Astrocyte of the spinal cord (primary cell): Measurements from ENCODE around the gene GLT6D1.

Source experiments
- DNase-seq: peaks from one replicate; pipeline ENCODE4 v3.0.0; 2011; ENCODE audit warnings: low read depth, low spot score
- H3K4me3 ChIP-seq: 2 replicates; pipeline ENCODE4 v1.5.1; 2011; ENCODE audit warnings: low read depth, mild to moderate bottlenecking, low read length, moderate library complexity
- in situ Hi-C: cut with HindIII; loops from 2 replicates; pipeline ENCODE4 v1.10.0; 2017; ENCODE audit warnings: low sequenced_read_pairs
- TF ChIP-seq, protein P1 (sequence below): IDR thresholded peaks from 2 replicates; pipeline ENCODE4 v1.5.1; 2012; ENCODE audit warnings: low read depth, mild to moderate bottlenecking, low read length, inconsistent platforms

The GLT6D1 gene

DNA sequence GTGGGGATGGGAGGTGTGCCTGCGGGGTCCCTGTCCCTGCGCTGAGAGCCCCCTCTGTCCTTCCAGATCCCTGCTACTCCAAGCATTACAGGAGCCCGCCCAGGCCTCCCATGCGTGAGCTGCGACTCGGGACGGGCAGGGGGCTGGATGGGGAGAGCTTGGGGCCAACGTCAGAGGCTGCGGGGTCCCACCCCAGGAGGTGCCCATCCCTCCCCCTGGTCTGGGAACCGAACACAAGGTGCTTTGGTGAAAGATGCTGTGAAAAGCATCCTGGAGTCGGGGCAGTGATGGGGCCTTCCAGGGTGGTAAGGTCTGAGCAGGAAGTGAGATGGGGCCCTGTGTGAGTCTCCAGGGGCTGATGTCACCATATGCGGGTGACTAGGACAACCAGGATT, 26.5 kb upstream of the GLT6D1 start:
- in situ Hi-C loops = no loop called here
- DNase-seq = no peak
- no peak overlapping the region for H3K4me3 ChIP-seq
- TF ChIP-seq, protein P1, sequence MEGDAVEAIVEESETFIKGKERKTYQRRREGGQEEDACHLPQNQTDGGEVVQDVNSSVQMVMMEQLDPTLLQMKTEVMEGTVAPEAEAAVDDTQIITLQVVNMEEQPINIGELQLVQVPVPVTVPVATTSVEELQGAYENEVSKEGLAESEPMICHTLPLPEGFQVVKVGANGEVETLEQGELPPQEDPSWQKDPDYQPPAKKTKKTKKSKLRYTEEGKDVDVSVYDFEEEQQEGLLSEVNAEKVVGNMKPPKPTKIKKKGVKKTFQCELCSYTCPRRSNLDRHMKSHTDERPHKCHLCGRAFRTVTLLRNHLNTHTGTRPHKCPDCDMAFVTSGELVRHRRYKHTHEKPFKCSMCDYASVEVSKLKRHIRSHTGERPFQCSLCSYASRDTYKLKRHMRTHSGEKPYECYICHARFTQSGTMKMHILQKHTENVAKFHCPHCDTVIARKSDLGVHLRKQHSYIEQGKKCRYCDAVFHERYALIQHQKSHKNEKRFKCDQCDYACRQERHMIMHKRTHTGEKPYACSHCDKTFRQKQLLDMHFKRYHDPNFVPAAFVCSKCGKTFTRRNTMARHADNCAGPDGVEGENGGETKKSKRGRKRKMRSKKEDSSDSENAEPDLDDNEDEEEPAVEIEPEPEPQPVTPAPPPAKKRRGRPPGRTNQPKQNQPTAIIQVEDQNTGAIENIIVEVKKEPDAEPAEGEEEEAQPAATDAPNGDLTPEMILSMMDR = no peak

DNA sequence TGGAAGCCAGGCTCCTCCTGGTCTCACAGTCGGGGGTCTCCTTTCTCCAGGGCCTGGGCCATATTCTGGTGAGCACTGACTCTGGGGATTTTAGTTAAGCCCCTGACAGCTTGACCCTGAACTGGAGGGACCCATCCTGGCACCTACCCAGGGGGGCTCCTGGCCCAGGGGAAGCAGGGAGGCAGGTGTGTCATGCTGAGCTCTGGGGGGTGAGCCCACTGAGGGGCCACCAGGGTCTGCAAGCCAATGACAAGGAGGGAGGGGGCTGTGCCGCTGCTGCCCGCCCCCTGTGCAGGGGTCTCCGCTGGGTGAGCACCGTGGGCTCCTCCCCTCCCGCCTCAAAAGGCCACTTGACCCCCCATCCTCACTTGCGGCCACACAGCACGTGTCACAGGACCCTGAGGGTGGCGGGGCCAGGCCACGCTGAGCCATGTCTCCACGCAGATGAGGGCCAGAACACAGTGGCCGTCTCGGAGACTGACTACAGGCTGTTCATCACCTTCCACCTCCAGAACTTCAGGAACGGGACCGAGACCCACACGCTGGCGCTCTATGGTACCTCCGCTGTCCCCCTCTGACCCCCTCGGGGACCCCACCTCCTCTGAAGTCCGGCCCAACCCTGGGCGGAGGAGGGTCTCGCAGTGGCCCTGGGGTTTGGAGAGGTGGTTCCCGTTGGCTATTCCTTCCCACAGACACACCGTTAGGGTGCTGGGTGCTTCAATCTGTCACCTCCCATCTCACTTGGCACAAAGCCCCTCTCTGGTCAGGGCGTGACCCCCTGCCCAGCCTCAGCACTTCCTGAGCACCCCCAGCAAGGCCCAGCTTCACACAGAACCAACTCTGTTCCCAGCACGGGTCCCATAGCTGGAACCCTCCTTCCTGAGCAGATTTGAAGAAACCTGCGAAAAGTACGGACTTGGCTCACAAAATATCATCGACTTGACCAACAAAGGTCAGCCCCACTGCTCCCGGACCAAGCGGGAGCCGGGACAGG, 25.8 kb upstream of the GLT6D1 start:
- TF ChIP-seq, protein P1 = no peak
- DNase-seq = no peak
- H3K4me3 ChIP-seq = no peak overlapping the region
- in situ Hi-C loops = no loop called here

DNA sequence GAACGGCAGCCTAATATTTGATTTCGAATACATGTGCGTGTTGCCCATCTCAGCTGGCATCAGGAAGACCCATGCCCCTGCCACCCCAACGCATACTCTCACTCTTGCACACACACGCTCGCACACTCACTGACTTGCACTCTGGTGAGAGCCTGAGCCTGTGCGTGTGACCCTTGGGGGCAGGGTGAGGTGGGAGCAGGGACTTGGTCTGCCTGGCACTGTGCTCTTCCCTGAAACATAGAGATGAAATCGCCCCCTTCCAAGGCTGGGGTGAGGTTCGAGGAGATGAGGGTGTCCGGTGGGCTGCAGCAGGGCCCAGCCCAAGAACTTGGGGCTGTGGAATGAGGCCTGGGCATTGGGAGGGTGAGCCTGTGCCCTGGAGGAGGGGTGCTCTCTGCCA, 24.9 kb upstream of the GLT6D1 start:
- in situ Hi-C loops = no loop called here
- TF ChIP-seq, protein P1 = no peak
- DNase-seq = no peak
- H3K4me3 ChIP-seq = no peak overlapping the region

DNA sequence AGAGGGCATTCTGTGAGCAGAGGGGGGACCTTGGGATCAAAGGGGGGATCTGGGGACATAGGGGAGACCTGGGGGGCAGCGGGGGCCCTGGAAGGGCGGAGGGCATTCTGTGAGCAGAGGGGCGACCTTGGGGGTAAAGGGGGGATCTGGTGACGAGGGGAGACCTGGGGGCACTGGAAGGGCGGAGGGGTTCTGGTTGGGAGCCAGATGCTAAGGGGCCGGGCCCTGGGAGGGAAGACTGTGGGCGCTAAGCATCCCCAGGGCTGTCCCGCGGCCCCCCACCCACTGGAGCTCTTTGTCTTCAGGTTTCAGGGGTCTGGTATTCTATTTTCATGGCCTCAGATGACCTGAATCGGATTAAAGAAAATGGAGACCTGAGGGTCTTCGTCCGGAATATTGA, 24.5 kb upstream of the GLT6D1 start:
- in situ Hi-C loops = no loop called here
- DNase-seq = no peak
- TF ChIP-seq, protein P1 = no peak

DNA sequence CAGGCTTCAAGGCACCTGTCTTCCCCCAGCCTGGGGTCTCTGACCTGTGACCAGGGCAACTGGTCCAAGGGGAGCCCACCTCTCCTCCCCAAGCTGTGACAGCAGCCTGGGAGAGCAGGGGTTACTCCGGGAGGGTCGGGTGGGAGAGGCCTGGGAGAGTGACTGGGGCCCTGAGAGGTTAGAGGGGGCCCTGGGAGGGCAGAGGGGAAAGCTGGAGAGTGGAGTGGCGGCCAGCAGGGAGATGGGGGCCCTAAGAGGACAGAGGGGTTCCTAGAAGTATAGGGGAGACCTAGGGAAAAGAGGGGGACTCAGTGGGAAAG, 24.1 kb upstream of the GLT6D1 start:
- H3K4me3 ChIP-seq = no peak overlapping the region
- DNase-seq = no peak
- TF ChIP-seq, protein P1 = no peak
- in situ Hi-C loops = no loop called here

More for the DNA sequence above, 24.5 kb upstream of the GLT6D1 start:
- no peak overlapping the region for H3K4me3 ChIP-seq

DNA sequence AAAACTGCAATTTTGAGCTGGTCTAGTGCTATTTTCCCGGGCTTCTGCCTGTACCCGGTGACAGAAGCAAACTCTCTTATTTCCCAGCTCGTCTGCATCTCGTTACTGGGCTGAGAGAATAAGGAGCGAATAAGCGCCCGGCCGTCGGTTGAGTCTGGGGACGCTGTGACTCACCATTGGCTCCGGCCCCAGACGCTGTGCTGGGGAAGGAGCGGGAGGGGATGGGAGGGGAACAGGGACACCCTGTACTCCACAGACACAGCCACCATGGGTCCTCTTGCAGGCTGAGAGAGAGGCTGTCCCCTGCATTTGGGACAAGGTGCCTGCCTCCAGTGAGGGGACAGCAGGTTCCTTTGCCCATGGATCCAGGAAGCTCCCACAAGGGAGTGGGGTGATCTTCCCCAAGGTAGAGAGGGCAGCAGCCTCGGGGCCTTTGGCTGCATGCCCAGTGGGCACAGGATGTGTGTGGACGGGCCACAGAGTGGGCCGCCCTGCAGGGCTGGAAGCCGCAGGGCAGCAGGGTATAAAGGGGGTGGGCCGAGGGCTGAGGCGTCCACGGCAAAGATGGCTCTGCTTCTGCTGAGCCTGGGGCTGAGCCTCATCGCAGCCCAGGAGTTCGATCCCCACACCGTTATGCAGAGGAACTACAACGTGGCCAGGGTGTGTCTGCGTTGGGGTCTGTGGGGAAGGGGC, 23.6 kb upstream of the GLT6D1 start, which contains the start of gene LCN9:
Gene LCN9 (plus strand): TSS at position 552 of the 693 bp plus-strand sequence. CDS start 13 bp downstream, at position 565.
- H3K4me3 ChIP-seq = no peak within 1 kb of the TSS
- in situ Hi-C loops = no loop called here
- DNase-seq = peak; percentile 1
- TF ChIP-seq, protein P1 = no peak
